WI38 (cell line): ENCODE results near the gene GADL1.

Experiments used
- H3K4me3 ChIP-seq: 2 replicates; pipeline ENCODE4 v1.5.1; 2011; ENCODE audit warnings: low read depth, mild to moderate bottlenecking, control low read depth, low read length
- CTCF ChIP-seq: IDR thresholded peaks from 2 replicates; pipeline ENCODE4 v1.5.1; 2012; ENCODE audit warnings: low read depth, mild to moderate bottlenecking, control low read depth, low read length

GADL1 gene

GRCh38 chr3:30912301-30912700, 17.8 kb upstream of the GADL1 start:
- no peak for TF ChIP-seq CTCF
- no peak overlapping the region for H3K4me3 ChIP-seq

- no peak for TF ChIP-seq CTCF
- H3K4me3 ChIP-seq, result no peak overlapping the region
Observed at GRCh38 chr3:30908456-30909037, 14.1 kb upstream of the GADL1 start.

- no peak for TF ChIP-seq CTCF
- H3K4me3 ChIP-seq, result no peak overlapping the region
Observed at GRCh38 chr3:30904996-30905395, 10.5 kb upstream of the GADL1 start.

- no peak for TF ChIP-seq CTCF
- no peak overlapping the region for H3K4me3 ChIP-seq
Observed at GRCh38 chr3:30895329-30895728, 868 bp upstream of the GADL1 start.

- H3K4me3 ChIP-seq, result no peak overlapping the region; the same call in 1 of the 2 replicates
- TF ChIP-seq CTCF, result no peak
Observed at GRCh38 chr3:30893678-30894325, 659 bp downstream of the GADL1 start.

- no peak overlapping the region for H3K4me3 ChIP-seq
- no peak for TF ChIP-seq CTCF
Observed at GRCh38 chr3:30890907-30891306, 3.6 kb downstream of the GADL1 start.

- TF ChIP-seq CTCF, result no peak
- H3K4me3 ChIP-seq, result no peak overlapping the region
Observed at GRCh38 chr3:30886888-30887287, 7.6 kb downstream of the GADL1 start.
